HG02981 (cell line): Measurements from ENCODE around the gene ING4.

Experiments used
- ATAC-seq: cut with Tn5 transposase; IDR thresholded peaks from one replicate; pipeline ENCODE4 v1.9.1; 2021; ENCODE audit warnings: mild to moderate bottlenecking, moderate library complexity; ENCODE audit not compliant: unreplicated experiment

The ING4 gene

GRCh38 chr12:6688543-6688998 is 25.7 kb upstream of the ING4 start:
- no peak for ATAC-seq

- no peak for ATAC-seq
Measured at GRCh38 chr12:6685814-6686213, 22.9 kb upstream of the ING4 start.

GRCh38 chr12:6684609-6685008 is 21.7 kb upstream of the ING4 start:
- ATAC-seq, result no peak

DNA sequence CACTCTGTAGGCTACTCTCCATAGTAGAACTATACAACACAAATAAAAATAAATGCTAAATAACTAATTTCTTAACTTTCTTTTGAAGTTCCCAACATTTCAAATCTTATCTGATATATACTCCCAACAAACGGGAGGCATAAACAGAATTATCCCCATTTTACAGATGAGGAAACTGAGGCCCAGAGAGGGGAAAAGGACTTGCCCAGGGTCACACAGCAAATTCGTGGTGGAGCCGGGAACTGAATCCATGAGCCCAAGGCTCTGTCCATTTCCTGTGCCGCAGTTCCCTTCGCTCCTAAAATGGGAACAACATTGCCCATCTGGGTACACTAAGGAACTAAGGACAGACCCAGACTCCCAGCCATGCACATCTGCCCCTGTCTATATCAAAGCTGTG is 14.0 kb upstream of the ING4 start:
- no peak for ATAC-seq

DNA sequence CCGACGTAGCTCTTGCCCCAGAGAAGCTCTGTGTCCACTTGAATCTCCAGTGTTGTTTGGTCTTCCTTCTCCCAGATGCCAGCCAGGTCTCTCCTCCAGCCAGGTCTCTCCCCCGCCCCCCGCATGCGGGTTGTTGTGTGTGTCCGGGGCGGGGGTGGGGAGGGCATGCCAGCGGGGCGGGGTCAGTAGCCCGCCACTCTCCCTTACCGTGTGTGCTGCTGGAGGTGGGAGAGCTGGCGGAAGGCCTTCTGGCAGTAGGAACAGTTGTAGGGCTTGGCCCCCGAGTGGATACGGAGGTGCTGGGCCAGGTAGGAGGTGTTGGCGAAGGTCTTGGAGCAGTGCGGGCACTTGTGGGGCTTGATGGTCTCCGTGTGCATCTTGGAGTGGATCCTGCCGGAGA is 9.2 kb upstream of the ING4 start:
- no peak for ATAC-seq

- no peak for ATAC-seq
Measured at GRCh38 chr12:6667559-6668210, 4.8 kb upstream of the ING4 start.

DNA sequence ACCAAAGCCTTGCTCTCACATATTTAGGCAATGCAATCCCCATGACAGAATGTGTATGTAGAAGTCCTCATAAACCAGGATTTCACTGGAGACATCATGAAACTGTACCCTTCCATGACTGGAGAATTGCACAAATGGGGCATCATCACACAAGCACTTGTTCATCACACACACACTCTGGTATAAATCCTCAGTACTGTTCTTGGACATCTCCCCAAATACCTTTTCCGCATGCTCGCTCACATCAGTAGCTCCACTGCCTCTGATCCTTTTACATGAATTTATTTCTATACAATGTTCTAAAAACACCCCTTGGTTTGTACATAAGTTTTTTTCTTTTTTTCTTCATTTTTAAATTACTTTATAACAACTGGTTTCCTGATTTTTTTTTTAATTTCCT is 3.3 kb upstream of the ING4 start:
- ATAC-seq, result no peak

DNA sequence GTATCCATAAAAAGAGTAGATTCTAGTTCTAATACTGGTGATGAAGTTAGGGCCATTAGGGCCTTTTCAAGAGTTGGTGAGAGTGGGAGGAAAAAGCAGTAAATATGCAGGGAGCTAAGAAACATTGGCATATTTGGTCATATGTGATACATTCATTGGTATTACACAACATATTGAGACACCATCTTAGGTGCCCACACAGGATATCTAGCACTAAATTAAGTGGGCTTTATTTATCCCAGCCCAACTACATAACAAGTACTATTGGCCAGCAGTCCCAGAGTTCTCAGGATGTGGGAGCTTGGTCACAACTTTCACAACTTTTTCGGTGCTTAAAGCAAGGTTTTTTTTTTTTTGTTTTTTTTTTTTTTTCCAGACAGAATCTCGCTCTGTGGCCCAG is 2.0 kb upstream of the ING4 start:
- no peak for ATAC-seq

- ATAC-seq, result no peak
Measured at GRCh38 chr12:6662602-6662905, 365 bp downstream of the ING4 start.

GRCh38 chr12:6653987-6654386 is 8.9 kb downstream of the ING4 start:
- ATAC-seq, result no peak

- ATAC-seq, result no peak
Measured at GRCh38 chr12:6653342-6653741, 9.6 kb downstream of the ING4 start.

DNA sequence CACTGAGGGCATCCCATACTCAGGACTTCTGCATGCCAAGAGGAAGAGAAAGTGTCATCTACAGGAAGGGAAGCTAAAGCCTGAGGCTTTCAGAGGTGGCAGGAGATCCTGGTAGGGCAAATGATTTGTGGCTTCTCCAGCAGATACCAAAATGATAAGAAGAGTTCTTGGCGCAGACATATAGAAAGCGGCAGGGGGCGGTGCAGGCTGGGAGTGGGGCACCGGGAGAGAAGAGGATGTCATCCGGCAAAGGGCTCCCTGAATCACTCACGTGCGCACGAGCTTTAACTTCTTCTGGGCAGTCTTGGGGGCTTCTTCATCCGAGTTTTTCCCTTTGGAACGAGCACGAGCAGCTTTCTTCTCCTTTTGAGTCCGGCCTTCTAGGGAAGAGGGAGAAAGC is 10.5 kb downstream of the ING4 start:
- ATAC-seq, result no peak

DNA sequence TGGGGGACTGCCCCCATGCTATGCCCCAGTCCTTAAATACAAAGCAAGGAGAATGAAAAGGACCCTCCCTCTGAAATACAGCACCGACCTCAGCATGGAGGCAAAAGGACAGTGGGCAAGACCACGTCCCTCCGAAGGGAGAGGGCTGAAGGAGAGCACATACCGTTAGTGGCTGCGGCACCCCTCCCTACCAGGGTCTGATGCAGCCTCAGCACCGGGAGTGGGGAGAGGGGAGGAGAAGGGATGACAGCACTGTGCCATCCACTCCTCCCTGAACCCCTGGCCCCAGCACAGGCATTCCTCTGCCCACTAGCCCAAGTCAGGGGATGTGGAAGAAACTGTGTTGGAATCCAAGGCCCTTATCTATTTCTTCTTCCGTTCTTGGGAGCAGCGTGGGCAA is 12.1 kb downstream of the ING4 start:
- no peak for ATAC-seq

DNA sequence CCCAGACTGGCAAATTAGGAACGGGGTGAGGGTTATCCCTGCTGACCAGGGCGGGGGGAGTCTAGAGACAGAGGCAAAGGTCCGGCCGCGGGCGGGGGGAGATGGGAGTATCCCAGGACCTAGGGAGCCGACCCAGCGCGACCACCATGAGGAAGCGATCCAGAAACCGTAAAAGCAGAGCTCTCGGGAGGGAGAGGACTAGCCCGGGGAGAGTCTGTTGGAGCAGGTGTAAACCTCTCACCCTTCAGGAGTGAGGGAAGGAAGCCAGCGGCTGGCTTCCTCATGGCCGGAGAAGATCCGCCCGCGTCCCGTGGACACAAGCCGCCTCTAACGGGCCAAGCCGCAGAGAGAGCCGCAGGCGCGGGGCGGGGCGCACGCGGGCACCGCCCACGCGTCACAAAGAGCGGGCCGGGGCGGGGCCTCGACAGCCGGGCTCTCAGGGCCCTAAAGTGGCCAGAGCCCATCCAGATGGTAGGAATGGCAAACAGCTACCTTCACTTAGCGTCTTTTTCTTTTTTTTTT is 15.8 kb downstream of the ING4 start, which contains the start of gene ACRBP:
Gene ACRBP (minus strand): TSS at position 350 of the 522 bp plus-strand sequence. CDS start 66 bp downstream, at position 284.
- ATAC-seq, result no peak

DNA sequence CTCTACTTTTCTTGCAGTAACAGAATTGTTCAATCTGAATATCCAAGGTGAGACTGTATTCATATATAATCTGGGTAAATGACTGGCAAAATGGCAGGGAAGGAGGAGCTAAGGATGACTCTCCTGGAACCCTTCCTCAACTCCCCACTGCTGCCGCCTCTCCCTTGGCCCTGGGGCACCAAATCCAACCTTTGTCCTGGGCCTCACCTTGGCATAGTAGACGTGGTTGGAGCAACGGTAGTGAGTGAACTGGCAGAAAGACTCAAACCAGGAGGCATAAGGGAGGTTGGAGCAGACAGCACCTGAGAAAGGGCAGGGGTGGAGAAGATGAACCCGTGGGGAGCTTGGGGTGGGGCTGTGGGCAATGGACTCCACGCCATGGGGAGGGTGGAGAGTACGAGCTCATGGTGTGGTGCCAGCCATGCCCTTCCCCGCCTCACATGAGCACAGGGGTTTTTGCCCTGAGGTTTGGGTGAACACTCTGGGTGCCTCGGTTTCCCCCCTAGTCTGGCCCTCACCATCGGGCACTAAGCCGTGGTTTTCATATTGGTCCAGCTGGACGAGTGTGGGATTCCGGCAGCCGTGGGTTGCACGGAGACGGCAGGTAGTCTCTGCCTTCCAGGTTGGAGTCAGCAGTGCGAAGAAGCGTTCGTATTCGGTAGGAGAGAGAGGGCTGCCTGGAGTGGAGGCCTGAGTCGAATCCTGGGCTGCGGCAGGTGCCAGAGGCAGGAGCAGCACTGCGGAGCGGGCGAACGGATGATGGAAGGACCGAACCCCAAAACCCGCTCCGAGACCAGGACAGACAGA is 16.4 kb downstream of the ING4 start:
- ATAC-seq, result no peak

DNA sequence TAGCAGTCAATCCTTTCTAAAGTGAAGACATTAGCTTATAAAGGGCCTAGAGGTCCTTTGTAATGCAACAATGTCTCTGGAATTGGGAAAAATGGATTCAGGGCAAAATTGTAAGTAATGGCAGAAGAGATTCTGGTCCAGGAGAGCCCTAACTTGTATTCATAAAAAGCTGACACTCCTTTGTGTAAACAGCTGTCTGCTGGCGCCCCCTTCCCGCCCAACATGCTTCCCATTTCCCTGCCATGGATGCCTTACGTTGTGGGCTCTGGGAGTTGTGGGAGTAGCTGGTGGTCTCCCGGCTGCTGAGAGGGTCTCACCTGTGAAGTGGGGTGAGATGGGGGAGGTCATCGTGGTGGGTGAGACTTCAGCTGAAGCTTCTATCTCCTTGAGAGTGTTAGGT is 18.0 kb downstream of the ING4 start:
- no peak for ATAC-seq

DNA sequence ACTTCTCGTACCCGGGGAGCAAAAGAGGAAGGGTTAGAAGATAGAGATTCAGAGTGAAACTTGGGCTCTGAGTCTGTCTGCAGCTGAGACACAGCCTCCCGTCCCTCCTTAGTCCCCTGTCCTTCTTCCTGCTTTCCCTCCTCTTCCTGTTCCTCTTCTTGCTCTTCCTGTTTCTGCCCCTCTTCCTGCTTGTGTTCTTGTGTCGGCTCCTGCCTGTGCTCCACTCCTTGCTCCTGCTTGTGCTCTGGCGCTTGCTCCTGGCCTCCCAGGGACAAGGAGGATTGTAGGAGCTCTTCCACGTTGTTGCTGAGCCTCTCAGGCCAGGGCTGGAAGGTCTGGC is 18.7 kb downstream of the ING4 start:
- ATAC-seq, result no peak

DNA sequence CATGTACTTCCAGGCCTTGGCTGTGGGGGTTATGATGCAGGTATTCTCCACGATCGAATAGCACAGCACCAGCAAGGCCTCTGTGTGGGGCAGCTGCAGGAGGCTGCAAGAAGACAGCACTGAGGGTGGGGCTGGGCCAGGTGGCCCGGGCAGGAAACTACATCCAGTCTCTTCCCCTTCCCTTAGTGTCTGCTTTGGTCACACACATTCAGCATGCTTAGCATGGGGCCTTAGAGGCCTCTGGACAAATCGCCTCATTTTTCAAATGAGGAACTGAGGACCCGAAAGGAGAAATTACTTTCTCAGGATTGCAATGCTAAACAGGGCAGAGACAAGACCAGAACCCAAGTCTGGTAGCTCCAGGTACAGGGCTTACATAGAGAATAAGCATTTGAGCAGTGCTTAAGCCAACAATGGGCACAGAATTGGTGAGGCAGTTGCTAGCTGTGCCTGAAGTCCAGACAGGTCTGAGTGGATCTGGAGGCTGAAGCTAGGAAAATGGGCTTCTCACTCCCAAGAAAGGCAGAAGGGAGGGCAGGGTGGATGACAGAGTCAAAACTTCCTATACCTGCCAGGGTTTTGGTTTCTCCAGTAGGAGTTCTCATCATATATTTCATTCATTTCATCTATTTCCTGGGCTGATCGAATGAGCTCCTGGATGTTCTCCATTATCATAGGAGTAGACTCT is 19.2 kb downstream of the ING4 start:
- no peak for ATAC-seq

DNA sequence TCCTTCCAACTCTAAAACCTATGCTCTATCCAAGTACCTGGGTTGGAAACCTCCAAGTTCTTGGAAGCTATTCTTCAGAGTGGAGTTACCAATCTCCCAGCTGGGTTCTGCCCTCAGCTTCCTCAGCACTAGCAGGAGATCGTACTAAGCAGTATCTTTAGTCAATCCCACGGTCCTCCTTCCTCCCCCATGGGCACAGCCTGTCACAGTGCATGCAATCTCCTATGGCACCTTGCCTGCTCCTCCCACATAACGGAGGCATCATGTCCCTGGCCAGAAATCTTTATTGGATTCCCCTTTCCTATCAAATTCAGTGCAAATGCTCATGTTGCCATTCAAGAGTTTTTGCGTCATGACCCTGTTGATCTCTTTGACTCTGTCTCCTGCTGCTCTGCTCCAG is 21.8 kb downstream of the ING4 start:
- no peak for ATAC-seq

DNA sequence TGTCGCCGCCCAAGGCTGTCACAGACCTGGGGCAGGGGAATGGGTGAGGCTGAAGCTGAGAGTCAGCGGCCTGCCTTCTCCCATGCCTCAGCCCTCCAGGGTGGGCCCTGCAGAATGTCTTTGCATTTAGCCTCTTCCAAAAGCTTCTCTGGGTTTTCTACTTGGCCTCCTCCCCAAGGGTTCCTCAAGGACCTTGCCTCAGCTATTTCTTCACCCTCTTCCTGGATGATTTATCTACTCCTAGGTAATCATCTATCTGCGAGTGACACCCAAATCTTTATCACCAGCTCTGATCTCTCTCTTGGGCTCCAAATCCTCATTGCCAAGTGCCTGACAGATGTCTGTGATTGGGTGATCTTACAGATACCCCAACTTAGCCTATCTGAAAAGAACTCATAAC is 22.4 kb downstream of the ING4 start:
- no peak for ATAC-seq

GRCh38 chr12:6639151-6639801 is 23.6 kb downstream of the ING4 start:
- ATAC-seq, result no peak
